Neural progenitor cell (in vitro differentiated cells): Measurements from ENCODE around the gene RMI1.

Source experiments
- CTCF ChIP-seq: fragments of 200-600 bp; sonication (generic); IDR thresholded peaks from 2 replicates; pipeline ENCODE4 v1.5.1; 2017; ENCODE audit warnings: antibody characterized with exemption, mild to moderate bottlenecking
- EZH2phosphoT487 ChIP-seq: fragments of 200-600 bp; sonication (generic); IDR thresholded peaks from 2 replicates; pipeline ENCODE4 v1.6.1; 2017; ENCODE audit warnings: antibody characterized with exemption

DNA sequence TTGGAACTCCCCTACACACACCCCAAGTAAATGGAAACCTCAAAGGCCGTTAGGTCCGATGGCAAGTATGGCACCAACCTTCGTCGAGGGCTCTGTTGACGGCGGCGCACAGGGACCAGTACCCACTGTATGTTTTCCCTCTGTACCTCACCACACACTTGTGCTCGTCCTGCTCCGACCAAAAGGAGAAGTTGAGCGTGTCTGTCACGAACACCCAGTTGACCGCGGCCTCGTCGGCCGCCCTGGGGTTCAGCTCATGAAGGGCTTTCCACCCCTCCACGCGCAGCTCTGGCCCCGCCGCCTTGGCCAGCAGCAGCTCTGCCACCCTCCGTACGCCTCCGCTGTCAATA is 24.5 kb upstream of the RMI1 start:
- TF ChIP-seq CTCF (no peak), EZH2phosphoT487 (no peak)
